ENCODE measurements around the gene KLB. TPM values are rescaled to one million over a fixed set of nuclear protein-coding genes. Genes with fewer than 3 reads are reported as not detected.

KLB gene
- total and polyA plus RNA-seq, 4 donors: 13.5 to 31.0 (median 22.8) TPM

DNA sequence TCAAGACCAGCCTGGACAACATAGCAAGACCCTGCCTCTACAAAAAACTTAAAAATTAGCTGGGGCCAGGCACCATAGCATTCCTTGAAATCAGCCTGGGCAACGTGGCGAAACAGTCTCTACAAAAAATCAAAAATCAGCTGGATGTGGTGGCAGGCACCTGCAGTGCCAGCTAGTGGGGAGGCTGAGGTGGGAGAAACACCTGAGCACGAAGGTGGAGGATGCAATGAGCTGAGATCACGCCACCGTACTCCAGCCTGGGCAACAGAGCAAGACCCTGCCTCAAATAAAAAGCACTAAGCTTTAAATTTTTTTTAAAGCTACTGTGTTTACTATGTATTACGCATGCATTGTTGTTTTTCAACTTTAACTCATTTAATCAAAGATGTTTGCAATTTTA lies 48.8 kb downstream of the KLB start:
- H3K27me3 ChIP-seq (ENCODE audit: control insufficient read depth in 4 of 4, insufficient read depth in 4 of 4, low read length in 3 of 4): no peaks in the 10 kb centered on the region
- no peaks in the 10 kb centered on the region for H3K9me3 ChIP-seq (ENCODE audit: control insufficient read depth in 4 of 4, low read length in 3 of 4)
- 94% methylated on average over 6 of the region's 6 CpGs for WGBS
- no peak overlapping the region for H3K9ac ChIP-seq (ENCODE audit: low read depth in 1 of 2, low read length in 2 of 2)
- H3K4me1 ChIP-seq (ENCODE audit: control insufficient read depth in 4 of 4, insufficient read depth in 4 of 4, low read length in 3 of 4): peaks cover 14 to 39% (median 29%) of the 10 kb centered on the region in 4 donors
- no peak overlapping the region for H3K4me3 ChIP-seq (ENCODE audit: low read depth in 1 of 3, low read length in 3 of 3)
- no peak overlapping the region for H3K27ac ChIP-seq (ENCODE audit: low read depth in 1 of 2, low read length in 2 of 2)
- no peak for DNase-seq (ENCODE audit: low spot score)
- TF ChIP-seq SP1 (IDR thresholded peaks at IDR 0.05) (no peak), FOXA1 (IDR thresholded peaks at IDR 0.05) (no peak), JUND (IDR thresholded peaks at IDR 0.05) (no peak), RXRA (IDR thresholded peaks at IDR 0.05) (no peak), NR2F2 (IDR thresholded peaks at IDR 0.05) (no peak), TAF1 (conservative IDR thresholded peaks at IDR 0.05) (no peak), YY1 (IDR thresholded peaks at IDR 0.05) (no peak), EGR1 (IDR thresholded peaks at IDR 0.05; ENCODE audit: low read depth in 2 of 2) (no peak), FOXA2 (IDR thresholded peaks at IDR 0.05) (no peak), HNF4A (conservative IDR thresholded peaks at IDR 0.05) (no peak)
- TF ChIP-seq, protein P1, sequence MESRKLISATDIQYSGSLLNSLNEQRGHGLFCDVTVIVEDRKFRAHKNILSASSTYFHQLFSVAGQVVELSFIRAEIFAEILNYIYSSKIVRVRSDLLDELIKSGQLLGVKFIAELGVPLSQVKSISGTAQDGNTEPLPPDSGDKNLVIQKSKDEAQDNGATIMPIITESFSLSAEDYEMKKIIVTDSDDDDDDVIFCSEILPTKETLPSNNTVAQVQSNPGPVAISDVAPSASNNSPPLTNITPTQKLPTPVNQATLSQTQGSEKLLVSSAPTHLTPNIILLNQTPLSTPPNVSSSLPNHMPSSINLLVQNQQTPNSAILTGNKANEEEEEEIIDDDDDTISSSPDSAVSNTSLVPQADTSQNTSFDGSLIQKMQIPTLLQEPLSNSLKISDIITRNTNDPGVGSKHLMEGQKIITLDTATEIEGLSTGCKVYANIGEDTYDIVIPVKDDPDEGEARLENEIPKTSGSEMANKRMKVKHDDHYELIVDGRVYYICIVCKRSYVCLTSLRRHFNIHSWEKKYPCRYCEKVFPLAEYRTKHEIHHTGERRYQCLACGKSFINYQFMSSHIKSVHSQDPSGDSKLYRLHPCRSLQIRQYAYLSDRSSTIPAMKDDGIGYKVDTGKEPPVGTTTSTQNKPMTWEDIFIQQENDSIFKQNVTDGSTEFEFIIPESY (IDR thresholded peaks at IDR 0.05): no peak
- TF ChIP-seq, protein P2, sequence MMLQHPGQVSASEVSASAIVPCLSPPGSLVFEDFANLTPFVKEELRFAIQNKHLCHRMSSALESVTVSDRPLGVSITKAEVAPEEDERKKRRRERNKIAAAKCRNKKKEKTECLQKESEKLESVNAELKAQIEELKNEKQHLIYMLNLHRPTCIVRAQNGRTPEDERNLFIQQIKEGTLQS (IDR thresholded peaks at IDR 0.05): no peak
- TF ChIP-seq, protein P3, sequence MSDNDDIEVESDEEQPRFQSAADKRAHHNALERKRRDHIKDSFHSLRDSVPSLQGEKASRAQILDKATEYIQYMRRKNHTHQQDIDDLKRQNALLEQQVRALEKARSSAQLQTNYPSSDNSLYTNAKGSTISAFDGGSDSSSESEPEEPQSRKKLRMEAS (IDR thresholded peaks at IDR 0.05): no peak
- TF ChIP-seq, protein P4, sequence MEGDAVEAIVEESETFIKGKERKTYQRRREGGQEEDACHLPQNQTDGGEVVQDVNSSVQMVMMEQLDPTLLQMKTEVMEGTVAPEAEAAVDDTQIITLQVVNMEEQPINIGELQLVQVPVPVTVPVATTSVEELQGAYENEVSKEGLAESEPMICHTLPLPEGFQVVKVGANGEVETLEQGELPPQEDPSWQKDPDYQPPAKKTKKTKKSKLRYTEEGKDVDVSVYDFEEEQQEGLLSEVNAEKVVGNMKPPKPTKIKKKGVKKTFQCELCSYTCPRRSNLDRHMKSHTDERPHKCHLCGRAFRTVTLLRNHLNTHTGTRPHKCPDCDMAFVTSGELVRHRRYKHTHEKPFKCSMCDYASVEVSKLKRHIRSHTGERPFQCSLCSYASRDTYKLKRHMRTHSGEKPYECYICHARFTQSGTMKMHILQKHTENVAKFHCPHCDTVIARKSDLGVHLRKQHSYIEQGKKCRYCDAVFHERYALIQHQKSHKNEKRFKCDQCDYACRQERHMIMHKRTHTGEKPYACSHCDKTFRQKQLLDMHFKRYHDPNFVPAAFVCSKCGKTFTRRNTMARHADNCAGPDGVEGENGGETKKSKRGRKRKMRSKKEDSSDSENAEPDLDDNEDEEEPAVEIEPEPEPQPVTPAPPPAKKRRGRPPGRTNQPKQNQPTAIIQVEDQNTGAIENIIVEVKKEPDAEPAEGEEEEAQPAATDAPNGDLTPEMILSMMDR (IDR thresholded peaks at IDR 0.05; ENCODE audit: low read depth, low read length, missing input control): no peak
- peaks cover 19 to 59% (median 48%) of the 10 kb centered on the region in 4 donors for H3K36me3 ChIP-seq (ENCODE audit: control insufficient read depth in 4 of 4, insufficient read depth in 3 of 4, low read depth in 1 of 4, low read length in 3 of 4)

DNA sequence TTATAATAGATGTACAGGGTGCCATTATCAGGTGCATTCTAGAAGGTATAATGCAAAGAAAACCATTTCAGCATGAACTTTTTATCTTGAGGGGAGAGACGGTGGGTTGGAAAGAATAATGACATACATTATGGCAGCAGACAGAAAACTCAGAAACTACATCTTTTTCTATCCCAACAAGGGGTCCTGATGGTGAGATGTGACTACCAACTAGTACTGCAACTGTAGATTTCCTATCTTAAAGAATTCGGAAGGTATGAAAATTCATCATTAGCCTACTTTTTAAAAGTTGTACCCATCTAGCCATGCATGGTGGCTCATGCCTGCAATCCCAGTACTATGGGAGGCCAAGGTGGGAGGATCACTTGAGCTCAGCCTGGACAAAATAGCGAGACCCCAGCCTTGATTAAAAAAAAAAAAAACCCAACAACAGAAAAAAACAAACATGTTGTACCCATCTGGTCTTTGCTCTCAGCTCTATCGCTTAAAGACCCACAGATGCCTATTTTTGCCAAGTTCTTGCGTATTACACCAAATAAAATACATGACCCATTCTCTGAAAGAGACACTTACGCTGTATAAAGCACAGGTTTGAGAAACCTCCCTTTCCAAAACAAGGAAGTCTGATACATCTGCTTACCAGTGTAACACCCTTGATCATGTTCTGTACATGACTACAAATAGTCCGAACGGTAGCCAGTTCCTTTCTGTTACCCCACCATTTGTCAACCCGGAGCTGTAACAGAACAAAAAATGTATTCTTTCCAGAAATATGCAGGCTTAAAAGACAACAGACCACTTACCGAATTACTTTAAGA lies 50.4 kb downstream of the KLB start:
- 72% methylated on average over 10 of the region's 10 CpGs for WGBS
- Histone ChIP-seq H3K9me3 (ENCODE audit: control insufficient read depth in 4 of 4, low read length in 3 of 4) (no peaks in the 10 kb centered on the region), H3K36me3 (ENCODE audit: control insufficient read depth in 4 of 4, insufficient read depth in 3 of 4, low read depth in 1 of 4, low read length in 3 of 4) (peaks cover 13 to 59% (median 41%) of the 10 kb centered on the region in 4 donors), H3K27ac (ENCODE audit: low read depth in 1 of 2, low read length in 2 of 2) (peak overlapping the region; percentile 92 to 96), H3K27me3 (ENCODE audit: control insufficient read depth in 4 of 4, insufficient read depth in 4 of 4, low read length in 3 of 4) (no peaks in the 10 kb centered on the region), H3K4me3 (ENCODE audit: low read depth in 1 of 3, low read length in 3 of 3) (peak overlapping the region; percentile 83 to 99 (median 89)), H3K9ac (ENCODE audit: low read depth in 1 of 2, low read length in 2 of 2) (peak overlapping the region; percentile 98), H3K4me1 (ENCODE audit: control insufficient read depth in 4 of 4, insufficient read depth in 4 of 4, low read length in 3 of 4) (peaks cover 9 to 27% (median 19%) of the 10 kb centered on the region in 4 donors)
- DNase-seq (ENCODE audit: low spot score): no peak
- TF ChIP-seq GABPA (IDR thresholded peaks at IDR 0.05 in 1 of 2, conservative IDR thresholded peaks at IDR 0.05 in 1 of 2) (no peak), JUND (IDR thresholded peaks at IDR 0.05) (no peak), HNF4G (IDR thresholded peaks at IDR 0.05) (no peak), FOXA2 (IDR thresholded peaks at IDR 0.05) (no peak), RAD21 (IDR thresholded peaks at IDR 0.05) (no peak), NR2F2 (IDR thresholded peaks at IDR 0.05) (no peak), FOXA1 (IDR thresholded peaks at IDR 0.05) (no peak), YY1 (IDR thresholded peaks at IDR 0.05) (no peak), EGR1 (IDR thresholded peaks at IDR 0.05; ENCODE audit: low read depth in 2 of 2) (no peak), RXRA (IDR thresholded peaks at IDR 0.05) (no peak)
- TF ChIP-seq, protein P1 (IDR thresholded peaks at IDR 0.05): no peak
- TF ChIP-seq, protein P3 (IDR thresholded peaks at IDR 0.05): no peak
- TF ChIP-seq, protein P5, sequence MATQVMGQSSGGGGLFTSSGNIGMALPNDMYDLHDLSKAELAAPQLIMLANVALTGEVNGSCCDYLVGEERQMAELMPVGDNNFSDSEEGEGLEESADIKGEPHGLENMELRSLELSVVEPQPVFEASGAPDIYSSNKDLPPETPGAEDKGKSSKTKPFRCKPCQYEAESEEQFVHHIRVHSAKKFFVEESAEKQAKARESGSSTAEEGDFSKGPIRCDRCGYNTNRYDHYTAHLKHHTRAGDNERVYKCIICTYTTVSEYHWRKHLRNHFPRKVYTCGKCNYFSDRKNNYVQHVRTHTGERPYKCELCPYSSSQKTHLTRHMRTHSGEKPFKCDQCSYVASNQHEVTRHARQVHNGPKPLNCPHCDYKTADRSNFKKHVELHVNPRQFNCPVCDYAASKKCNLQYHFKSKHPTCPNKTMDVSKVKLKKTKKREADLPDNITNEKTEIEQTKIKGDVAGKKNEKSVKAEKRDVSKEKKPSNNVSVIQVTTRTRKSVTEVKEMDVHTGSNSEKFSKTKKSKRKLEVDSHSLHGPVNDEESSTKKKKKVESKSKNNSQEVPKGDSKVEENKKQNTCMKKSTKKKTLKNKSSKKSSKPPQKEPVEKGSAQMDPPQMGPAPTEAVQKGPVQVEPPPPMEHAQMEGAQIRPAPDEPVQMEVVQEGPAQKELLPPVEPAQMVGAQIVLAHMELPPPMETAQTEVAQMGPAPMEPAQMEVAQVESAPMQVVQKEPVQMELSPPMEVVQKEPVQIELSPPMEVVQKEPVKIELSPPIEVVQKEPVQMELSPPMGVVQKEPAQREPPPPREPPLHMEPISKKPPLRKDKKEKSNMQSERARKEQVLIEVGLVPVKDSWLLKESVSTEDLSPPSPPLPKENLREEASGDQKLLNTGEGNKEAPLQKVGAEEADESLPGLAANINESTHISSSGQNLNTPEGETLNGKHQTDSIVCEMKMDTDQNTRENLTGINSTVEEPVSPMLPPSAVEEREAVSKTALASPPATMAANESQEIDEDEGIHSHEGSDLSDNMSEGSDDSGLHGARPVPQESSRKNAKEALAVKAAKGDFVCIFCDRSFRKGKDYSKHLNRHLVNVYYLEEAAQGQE (IDR thresholded peaks at IDR 0.05): no peak
- TF ChIP-seq, protein P2 (IDR thresholded peaks at IDR 0.05): no peak
